Central memory CD8-positive, alpha-beta T cell (primary cell): ENCODE measurements around the gene SEMA5B.

Experiments
- ATAC-seq: fragments of 150-1000 bp; cut with Tn5 transposase; replicated peaks from 2 replicates; pipeline ENCODE4 v1.10.0; 2022; ENCODE audit warnings: mild to moderate bottlenecking, moderate FRiP score, moderate number of reproducible peaks; ENCODE audit not compliant: poor library complexity, severe bottlenecking; ENCODE audit errors: extremely low read depth
- DNase-seq, 2 donors: peaks; one replicate each; pipeline ENCODE4 v3.0.0; 2021; ENCODE audit warnings: low spot score in 2 of 2
- H3K27ac Mint-ChIP-seq: one replicate; pipeline ENCODE4 v1.8.0; 2022; ENCODE audit warnings: low read depth, mild to moderate bottlenecking, moderate library complexity, mixed read lengths
- H3K27me3 Mint-ChIP-seq: one replicate; pipeline ENCODE4 v1.8.0; 2022; ENCODE audit warnings: mixed read lengths
- H3K36me3 Mint-ChIP-seq: one replicate; pipeline ENCODE4 v1.8.0; 2022; ENCODE audit warnings: mild to moderate bottlenecking, moderate library complexity, mixed read lengths; ENCODE audit not compliant: insufficient read depth
- H3K4me1 Mint-ChIP-seq: one replicate; pipeline ENCODE4 v1.8.0; 2022; ENCODE audit warnings: mixed read lengths
- H3K4me3 Mint-ChIP-seq: one replicate; pipeline ENCODE4 v1.8.0; 2022; ENCODE audit warnings: mild to moderate bottlenecking, moderate library complexity, mixed read lengths
- H3K9me3 Mint-ChIP-seq: one replicate; pipeline ENCODE4 v1.8.0; 2022; ENCODE audit warnings: mixed read lengths

SEMA5B gene

GRCh38 chr3:123018683-123019082, 8.9 kb downstream of the SEMA5B start:
- H3K27ac Mint-ChIP-seq, result no peak overlapping the region
- no peaks in the 10 kb centered on the region for H3K4me1 Mint-ChIP-seq
- no peaks in the 10 kb centered on the region for H3K9me3 Mint-ChIP-seq
- no peak overlapping the region for H3K4me3 Mint-ChIP-seq
- no peak for DNase-seq
- ATAC-seq, result no peak
- H3K36me3 Mint-ChIP-seq, result no peaks in the 10 kb centered on the region
- H3K27me3 Mint-ChIP-seq, result peaks cover 77% of the 10 kb centered on the region

- no peaks in the 10 kb centered on the region for H3K4me1 Mint-ChIP-seq
- H3K4me3 Mint-ChIP-seq, result no peak overlapping the region
- DNase-seq (no peak), ATAC-seq (no peak)
- peaks cover 57% of the 10 kb centered on the region for H3K27me3 Mint-ChIP-seq
- H3K36me3 Mint-ChIP-seq, result no peaks in the 10 kb centered on the region
- no peak overlapping the region for H3K27ac Mint-ChIP-seq
- no peaks in the 10 kb centered on the region for H3K9me3 Mint-ChIP-seq
These were observed 12.0 kb downstream of the SEMA5B start for GRCh38 chr3:123015596-123015995.

GRCh38 chr3:123013876-123014275, 13.7 kb downstream of the SEMA5B start:
- Mint-ChIP-seq H3K36me3 (no peaks in the 10 kb centered on the region), H3K4me3 (no peak overlapping the region), H3K9me3 (no peaks in the 10 kb centered on the region), H3K4me1 (no peaks in the 10 kb centered on the region), H3K27ac (no peak overlapping the region), H3K27me3 (peaks cover 56% of the 10 kb centered on the region)
- ATAC-seq (no peak), DNase-seq (no peak)

GRCh38 chr3:123012652-123013051, 14.9 kb downstream of the SEMA5B start:
- H3K4me1 Mint-ChIP-seq, result no peaks in the 10 kb centered on the region
- ATAC-seq (no peak), DNase-seq (no peak)
- H3K9me3 Mint-ChIP-seq, result no peaks in the 10 kb centered on the region
- H3K27me3 Mint-ChIP-seq, result peaks cover 59% of the 10 kb centered on the region
- no peak overlapping the region for H3K27ac Mint-ChIP-seq
- no peaks in the 10 kb centered on the region for H3K36me3 Mint-ChIP-seq
- no peak overlapping the region for H3K4me3 Mint-ChIP-seq

- no peak for ATAC-seq
- no peaks in the 10 kb centered on the region for H3K9me3 Mint-ChIP-seq
- peaks cover 69% of the 10 kb centered on the region for H3K27me3 Mint-ChIP-seq
- no peaks in the 10 kb centered on the region for H3K4me1 Mint-ChIP-seq
- no peaks in the 10 kb centered on the region for H3K36me3 Mint-ChIP-seq
- H3K4me3 Mint-ChIP-seq, result no peak overlapping the region
- H3K27ac Mint-ChIP-seq, result no peak overlapping the region
- DNase-seq, result no peak
These were observed 16.1 kb downstream of the SEMA5B start for GRCh38 chr3:123011447-123011846.

- no peak for ATAC-seq
- H3K36me3 Mint-ChIP-seq, result no peaks in the 10 kb centered on the region
- H3K27ac Mint-ChIP-seq, result no peak overlapping the region
- no peaks in the 10 kb centered on the region for H3K9me3 Mint-ChIP-seq
- H3K27me3 Mint-ChIP-seq, result peaks cover 62% of the 10 kb centered on the region
- H3K4me3 Mint-ChIP-seq, result no peak overlapping the region
- H3K4me1 Mint-ChIP-seq, result no peaks in the 10 kb centered on the region
- no peak for DNase-seq
These were observed 18.7 kb downstream of the SEMA5B start for GRCh38 chr3:123008840-123009239.

- Mint-ChIP-seq H3K27ac (no peak overlapping the region), H3K27me3 (peaks cover 70% of the 10 kb centered on the region), H3K9me3 (no peaks in the 10 kb centered on the region), H3K4me1 (no peaks in the 10 kb centered on the region), H3K36me3 (no peaks in the 10 kb centered on the region), H3K4me3 (no peak overlapping the region)
- ATAC-seq (no peak), DNase-seq (no peak)
These were observed 21.0 kb downstream of the SEMA5B start for GRCh38 chr3:123006609-123007008.

- DNase-seq (no peak), ATAC-seq (no peak)
- peaks cover 69% of the 10 kb centered on the region for H3K27me3 Mint-ChIP-seq
- H3K9me3 Mint-ChIP-seq, result no peaks in the 10 kb centered on the region
- H3K36me3 Mint-ChIP-seq, result no peaks in the 10 kb centered on the region
- no peak overlapping the region for H3K4me3 Mint-ChIP-seq
- H3K4me1 Mint-ChIP-seq, result no peaks in the 10 kb centered on the region
- no peak overlapping the region for H3K27ac Mint-ChIP-seq
These were observed 22.3 kb downstream of the SEMA5B start for GRCh38 chr3:123005291-123005690.

GRCh38 chr3:123004201-123004918, 23.2 kb downstream of the SEMA5B start:
- Mint-ChIP-seq H3K27me3 (peaks cover 60% of the 10 kb centered on the region), H3K4me1 (no peaks in the 10 kb centered on the region), H3K36me3 (no peaks in the 10 kb centered on the region), H3K27ac (no peak overlapping the region), H3K4me3 (no peak overlapping the region), H3K9me3 (no peaks in the 10 kb centered on the region)
- DNase-seq (no peak), ATAC-seq (no peak)

- H3K36me3 Mint-ChIP-seq, result no peaks in the 10 kb centered on the region
- H3K4me3 Mint-ChIP-seq, result no peak overlapping the region
- H3K4me1 Mint-ChIP-seq, result no peaks in the 10 kb centered on the region
- no peaks in the 10 kb centered on the region for H3K9me3 Mint-ChIP-seq
- no peak overlapping the region for H3K27ac Mint-ChIP-seq
- ATAC-seq, result no peak
- H3K27me3 Mint-ChIP-seq, result peaks cover 47% of the 10 kb centered on the region
- no peak for DNase-seq
These were observed 24.6 kb downstream of the SEMA5B start for GRCh38 chr3:123002749-123003497.

- Mint-ChIP-seq H3K36me3 (no peaks in the 10 kb centered on the region), H3K27me3 (peaks cover 43% of the 10 kb centered on the region), H3K4me1 (no peaks in the 10 kb centered on the region), H3K9me3 (no peaks in the 10 kb centered on the region), H3K27ac (no peak overlapping the region), H3K4me3 (no peak overlapping the region)
- ATAC-seq (no peak), DNase-seq (no peak)
These were observed 25.3 kb downstream of the SEMA5B start for GRCh38 chr3:123002100-123002748.

GRCh38 chr3:122998856-122999255, 28.7 kb downstream of the SEMA5B start:
- H3K36me3 Mint-ChIP-seq, result no peaks in the 10 kb centered on the region
- ATAC-seq, result no peak
- no peak overlapping the region for H3K27ac Mint-ChIP-seq
- H3K9me3 Mint-ChIP-seq, result no peaks in the 10 kb centered on the region
- H3K4me1 Mint-ChIP-seq, result no peaks in the 10 kb centered on the region
- no peak for DNase-seq
- H3K27me3 Mint-ChIP-seq, result peaks cover 38% of the 10 kb centered on the region
- no peak overlapping the region for H3K4me3 Mint-ChIP-seq

GRCh38 chr3:122998206-122998605, 29.4 kb downstream of the SEMA5B start:
- Mint-ChIP-seq H3K27me3 (peaks cover 42% of the 10 kb centered on the region), H3K9me3 (no peaks in the 10 kb centered on the region), H3K4me1 (no peaks in the 10 kb centered on the region), H3K36me3 (no peaks in the 10 kb centered on the region), H3K27ac (no peak overlapping the region), H3K4me3 (no peak overlapping the region)
- DNase-seq, result no peak
- ATAC-seq, result no peak
